GM15510 (cell line): ENCODE data around the gene TUBA4B.

Experiments used
- POLR2A ChIP-seq: IDR thresholded peaks from 3 replicates; pipeline ENCODE4 v1.6.1; 2011; ENCODE audit warnings: borderline replicate concordance; ENCODE audit not compliant: insufficient read length; ENCODE audit errors: extremely low read depth

Gene TUBA4B

DNA sequence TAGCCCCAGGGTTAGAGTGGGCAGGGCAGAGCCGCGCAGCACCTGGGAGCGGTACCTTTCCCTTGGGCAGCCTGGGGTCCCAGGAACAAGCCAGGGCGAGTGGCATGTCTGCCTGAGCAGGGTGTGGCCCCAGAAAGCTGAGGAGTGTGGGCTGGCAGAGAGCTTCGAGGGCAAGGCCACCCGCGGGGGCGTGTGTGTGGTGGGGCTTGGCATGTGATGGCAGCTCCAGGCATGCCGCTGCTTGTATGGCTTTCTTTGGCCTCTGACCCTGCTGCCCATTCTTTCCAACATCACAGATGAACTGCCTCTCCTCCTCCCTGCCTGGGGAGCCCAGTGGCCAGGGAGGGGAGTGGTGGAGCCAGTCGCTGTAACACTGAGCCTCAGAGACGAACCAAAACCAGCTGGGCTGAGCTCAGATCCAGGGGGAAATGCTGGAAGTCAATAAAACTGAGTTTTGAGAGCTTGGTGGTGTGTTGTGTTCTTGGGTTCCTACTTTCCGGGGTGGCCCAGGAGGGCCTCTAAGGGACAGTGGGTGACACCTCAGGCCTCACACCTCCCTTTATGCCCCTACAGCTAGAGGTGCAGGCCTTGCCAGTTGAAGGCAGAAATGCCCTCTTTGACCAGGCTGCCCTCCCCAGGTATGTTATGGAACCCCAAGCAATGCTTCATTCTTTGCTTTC lies 33.5 kb downstream of the TUBA4B start:
- TF ChIP-seq POLR2A = no peak

DNA sequence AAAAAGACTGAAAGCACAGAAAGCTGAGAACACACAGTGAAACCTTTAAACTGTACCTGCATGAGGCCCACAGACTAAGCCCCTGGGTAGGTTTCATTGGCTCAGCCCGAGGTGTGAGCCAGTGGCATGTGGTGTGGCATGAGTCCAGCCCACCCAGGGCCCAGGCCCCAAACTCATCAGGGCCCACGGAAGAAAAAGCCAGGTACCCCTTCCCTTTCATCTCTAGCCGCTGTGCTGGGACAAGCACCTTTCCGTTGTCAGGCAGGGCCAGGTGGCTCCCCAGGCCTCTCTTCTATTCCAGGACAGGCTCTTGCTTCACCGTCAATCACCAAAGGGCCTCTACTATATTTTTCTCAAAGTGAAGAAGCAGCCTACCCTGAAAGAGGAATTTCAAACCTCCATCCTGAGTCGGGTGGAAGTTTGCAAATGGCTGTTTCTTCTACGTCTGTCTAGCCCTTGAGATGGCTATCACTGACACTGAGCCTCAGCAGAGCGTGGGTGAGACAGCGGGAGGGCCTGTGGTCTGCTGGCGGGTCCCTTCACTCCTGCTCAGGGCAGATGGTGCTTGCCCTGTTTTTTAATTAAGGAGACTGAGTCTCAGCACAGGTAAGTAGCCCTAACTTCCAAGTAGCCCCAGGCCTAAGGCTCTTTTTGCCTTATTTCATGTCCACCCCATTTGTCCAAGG lies 34.7 kb downstream of the TUBA4B start:
- no peak for TF ChIP-seq POLR2A

DNA sequence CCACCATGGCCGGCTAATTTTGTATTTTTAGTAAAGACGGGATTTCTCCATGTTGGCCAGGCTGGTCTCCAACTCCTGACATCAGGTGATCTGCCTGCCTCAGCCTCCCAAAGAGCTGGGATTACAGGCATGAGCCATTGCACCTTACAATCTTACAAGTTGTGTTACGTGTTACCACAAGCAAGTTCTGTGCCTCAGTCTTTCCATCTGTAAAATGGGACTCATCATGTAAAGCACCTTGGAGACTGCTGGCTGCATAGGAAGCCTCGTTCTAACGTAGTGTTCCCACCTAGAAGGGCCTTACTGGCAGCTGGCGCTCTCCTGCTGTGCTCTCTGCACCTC lies 36.1 kb downstream of the TUBA4B start:
- TF ChIP-seq POLR2A = no peak

DNA sequence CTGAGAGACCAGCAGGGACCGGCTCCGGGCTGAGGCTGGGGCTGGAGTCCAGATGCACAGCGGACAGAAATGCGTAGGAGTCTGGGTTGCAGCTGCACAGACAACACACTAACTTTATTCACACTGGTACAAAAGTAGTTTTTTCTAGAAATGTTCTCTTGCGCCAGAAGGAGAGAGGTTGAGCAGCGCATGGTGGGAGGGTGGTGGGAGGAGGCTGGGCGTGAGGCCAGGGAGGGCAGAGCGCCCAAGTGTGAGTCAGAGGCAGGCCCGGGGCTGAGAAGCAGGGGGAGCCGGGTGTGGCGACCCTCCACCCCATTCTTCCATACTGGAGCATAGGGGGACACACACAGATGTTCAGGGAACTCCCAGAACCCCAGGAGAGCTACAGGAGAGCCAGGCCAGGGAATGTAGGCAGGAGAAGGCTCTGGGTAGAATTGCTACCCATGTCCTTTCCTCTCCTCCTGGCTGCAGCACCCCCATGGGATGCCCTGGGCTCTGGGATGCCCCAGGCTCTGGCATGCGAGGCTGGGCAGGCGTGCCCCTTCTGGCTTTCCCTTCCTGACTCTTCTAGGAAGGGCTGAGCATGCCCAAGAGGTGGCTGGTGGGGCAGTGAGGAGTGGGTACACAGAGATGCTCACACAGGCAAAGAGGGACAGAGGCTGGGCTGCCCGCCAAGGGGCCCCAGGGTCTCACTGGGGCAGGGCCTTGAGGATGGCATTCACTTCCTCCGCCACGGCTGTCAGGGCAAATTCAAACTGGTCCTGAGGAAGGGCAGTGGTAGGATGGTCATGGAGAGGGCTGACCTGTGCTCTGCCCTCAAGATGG lies 36.7 kb downstream of the TUBA4B start:
- no peak for TF ChIP-seq POLR2A

DNA sequence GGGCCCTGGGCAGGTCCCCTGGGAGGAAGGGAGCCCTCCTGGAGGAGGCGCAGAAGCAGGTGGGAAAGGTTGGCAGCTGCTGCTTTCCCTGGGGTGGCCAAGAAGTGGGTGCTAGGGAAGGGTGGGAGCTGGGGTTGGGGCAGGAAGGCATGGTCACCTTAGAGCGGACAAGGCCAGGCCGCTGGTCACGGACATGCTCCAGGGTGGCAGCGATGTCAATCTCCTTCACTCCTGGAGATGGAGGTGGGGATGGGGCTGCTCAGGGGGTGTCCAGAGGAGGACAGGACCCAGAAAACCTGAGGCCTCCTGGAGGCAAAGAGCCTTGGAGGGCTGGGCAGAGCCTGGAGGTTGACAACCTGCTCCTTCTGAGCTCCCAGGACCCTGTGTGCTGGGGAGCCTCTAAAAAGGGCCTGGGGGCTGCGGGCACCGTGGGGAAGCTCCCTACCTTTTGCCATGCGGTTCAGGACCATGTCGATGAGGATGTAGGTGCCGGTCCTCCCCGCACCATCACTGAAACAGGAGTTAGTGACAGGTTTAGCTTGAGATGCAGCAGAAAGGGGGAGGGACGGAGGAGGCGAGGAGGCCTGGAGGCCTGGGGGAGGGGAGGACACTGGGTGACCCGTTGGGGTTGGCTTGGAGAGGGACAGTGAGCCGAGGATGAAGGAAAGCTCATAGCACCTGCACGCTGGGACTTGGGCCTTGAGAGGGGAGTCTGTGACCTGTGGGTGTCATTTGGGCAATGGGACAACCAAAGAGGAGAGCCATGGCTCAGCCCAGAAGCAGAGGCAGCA lies 37.5 kb downstream of the TUBA4B start:
- TF ChIP-seq POLR2A = no peak

DNA sequence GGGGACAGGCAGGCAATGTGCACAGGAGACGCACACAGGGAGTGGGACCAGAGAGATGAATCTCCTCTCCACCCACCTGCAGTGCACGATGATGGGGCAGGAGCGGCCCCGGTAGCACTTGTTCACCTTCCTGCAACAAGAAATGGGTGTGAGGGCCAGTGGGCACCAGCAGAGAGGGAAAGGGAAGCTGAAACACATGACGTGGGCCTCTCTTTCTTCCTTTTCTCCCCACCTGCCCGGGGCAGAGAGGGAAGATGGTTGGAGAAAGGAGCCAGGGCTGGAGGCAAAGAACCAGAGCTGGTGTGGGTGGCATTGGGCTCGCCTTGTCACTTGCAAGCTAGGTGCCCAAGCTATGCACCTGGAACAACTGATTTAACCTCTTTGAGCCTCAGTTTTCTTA lies 38.4 kb downstream of the TUBA4B start:
- no peak for TF ChIP-seq POLR2A

DNA sequence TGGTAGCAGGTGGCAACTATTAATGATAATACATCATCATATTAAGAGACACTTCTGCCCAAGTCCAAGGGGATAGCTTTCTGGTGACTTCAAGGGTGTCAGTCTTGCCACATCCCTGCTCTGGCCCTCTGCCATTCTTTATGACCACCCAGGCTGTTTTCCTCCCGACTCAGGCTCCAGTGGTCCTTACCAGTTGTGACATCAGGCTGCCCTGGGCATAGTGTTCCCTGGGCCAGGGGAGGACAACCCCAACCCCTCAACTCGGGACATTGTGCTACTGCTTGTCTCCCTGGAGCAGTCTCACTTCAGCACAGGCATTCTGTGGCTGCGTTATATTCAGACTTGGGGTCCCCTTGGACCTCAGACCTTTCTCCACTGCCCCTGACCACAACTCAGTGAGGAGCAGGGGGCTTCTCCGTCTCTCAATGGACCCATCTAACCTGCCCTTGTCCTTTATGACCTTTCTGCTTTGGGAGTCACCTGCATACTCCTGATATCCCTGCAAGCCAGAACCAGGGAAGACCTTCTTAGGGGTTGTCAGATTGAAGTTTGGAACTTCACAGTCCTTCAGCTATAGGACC lies 39.0 kb downstream of the TUBA4B start:
- no peak for TF ChIP-seq POLR2A

DNA sequence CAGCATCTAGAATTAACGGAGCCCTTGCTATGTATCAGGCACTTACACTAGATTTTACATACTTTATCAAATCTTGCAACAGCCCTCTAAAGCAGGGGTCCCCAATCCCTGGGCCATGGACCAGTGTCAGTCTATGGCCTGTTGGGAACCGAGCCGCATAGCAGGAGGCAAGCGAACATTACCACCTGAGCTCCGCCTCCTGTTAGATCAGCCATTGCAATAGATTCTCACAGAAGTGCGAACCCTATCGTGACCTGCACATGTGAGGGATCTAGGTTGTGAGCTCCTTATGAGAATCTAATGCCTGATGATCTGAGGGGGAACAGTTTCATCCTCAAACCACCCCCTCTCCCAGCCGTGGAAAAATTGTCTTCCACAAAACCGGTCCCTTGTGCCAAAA lies 39.6 kb downstream of the TUBA4B start:
- no peak for TF ChIP-seq POLR2A

DNA sequence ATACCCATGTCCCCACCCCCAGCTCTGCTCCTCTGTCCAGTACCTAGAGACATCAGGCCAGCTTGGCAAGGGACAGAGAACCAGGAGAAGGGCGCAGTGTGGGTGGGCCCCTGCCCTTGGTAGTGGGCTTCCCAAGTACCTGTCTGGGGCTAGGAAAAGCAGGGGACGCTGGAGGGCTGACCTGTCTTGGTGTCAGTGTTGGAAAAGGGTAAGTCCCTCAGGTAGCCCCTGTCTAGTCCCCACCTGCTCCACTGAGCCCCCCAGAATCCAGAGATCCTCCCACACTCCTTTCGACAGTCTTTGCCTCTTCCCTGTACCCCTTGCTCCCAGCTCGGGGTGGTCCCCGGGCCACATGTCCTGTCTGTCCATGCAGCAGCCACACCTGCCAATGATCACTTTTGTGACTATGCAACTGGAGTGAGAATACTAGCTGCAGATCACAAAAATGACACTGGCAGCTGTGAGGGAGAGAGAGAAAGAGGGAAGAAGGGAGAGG lies 40.7 kb downstream of the TUBA4B start:
- no peak for TF ChIP-seq POLR2A

DNA sequence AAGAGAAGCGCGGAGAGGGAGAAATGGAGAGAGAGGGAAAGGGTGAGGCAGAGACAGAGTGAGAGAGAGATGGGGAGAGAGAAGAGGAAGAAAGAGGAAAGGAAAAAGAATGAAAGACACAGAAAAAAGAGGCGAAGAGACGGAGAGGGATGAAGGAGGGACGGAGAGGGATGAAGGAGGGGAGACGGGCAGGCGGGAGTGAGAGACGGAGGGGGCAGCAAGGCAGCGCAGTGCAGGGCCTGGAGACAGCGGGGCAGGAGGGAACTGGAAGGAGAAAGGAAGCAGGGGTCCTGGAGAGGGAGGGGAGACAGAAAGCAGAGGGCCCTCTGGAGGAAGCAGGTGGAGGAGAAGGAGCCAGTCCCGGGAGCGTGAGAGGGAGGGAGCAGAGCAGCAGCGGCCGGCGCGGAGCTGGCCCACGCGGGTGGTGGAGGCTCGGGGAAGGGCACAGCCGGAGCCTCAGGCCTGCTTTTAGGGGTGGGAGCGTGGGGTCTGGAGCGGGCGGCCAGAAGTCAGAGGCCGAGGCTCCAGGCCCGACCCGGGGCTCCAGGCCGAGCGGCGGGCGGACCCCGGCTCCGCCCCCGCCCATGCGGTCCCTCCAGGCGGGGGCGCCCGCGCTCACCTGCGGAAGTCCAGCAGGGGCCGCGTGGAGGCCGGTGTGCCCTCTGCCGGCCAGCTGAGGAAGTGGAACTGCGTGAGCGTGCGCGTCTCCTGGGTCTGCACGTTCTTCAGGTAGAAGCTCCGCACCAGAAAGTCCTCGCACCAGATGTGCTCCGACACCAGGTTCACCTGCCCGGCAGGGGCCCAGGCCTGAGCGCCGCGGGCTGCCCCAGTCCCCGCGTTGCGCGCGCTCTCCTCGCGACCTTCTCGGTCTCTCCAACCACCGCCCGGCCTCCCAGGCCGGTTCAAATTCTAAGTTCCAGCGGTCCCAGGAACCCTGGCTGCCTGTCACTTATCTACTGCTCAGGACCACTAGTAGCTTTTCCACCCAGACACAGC lies 41.6 kb downstream of the TUBA4B start:
- peak; percentile 65 for TF ChIP-seq POLR2A

DNA sequence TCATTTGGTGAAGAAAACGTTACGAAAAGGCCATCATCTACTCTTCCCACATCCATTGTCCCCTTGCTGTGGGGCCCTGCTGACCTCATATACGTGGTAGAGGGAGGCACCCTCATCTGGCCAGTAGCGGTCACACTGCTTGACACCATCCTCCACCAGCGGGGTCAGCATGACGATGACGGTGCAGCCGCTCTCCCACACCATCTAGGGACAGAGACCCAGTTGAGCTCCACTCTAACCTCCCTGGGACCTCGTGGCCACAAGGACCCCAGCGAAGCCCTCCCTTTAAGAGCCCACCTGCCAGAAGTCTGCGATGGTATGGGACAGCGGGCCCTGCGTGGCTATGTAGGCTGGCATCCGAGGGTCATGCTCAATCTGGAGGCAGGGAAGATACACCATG lies 43.1 kb downstream of the TUBA4B start:
- TF ChIP-seq POLR2A = no peak

DNA sequence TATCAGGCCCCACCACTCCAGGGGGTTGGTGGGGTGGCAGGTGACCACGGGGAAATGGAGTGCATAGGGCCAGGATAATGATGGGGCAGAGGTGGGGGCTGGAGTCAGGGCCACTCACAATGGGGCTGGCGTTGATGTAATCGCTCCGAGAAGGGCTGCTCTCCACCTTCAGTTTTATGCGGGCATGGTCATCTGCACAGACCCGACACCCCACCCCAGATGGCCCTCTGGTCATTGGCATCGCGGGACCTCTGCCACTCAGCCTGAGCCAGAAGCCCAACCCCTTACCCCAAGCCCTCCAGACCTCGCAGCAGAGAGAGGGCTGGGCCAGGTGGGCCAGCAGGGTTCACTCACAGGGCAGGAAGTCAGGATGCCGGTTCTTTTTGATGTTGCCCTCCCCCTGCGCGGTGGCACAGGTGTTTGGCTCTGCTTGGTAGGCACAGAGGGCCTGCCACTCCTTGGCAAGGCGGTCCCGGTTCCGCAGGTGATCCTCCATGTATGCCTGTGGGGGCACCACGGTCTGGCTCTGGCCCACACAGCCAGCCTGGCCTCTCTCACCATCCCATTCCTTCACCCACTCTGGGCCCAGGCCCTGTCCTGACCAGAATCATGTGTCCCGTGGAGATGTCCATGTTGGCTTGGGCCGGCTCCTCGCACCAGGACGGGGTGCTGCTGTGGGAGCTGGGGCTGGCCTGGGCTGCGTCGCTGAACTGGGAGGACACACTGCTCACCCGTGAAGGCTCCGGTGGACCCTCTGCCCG lies 43.8 kb downstream of the TUBA4B start:
- TF ChIP-seq POLR2A = no peak
